Endothelial cell of umbilical vein (primary cell): Measurements from ENCODE around the gene FCGR3B. TPM values are rescaled to one million over a fixed set of nuclear protein-coding genes. Genes with fewer than 3 reads are reported as not detected.
"Not testable (repeated sequence)": the region's sequence is repeated elsewhere in the genome, so short reads cannot be mapped to it uniquely, and the experiment has no call there.

Experiments used
- BruUV-seq: library from RNA; stranded (reverse); fragments of 400-500 nt; replicated peaks from 2 replicates; lab custom pipeline; 2021; lab: Mats Ljungman, UMichigan
- CTCF ChIA-PET: fragments of 300-600, 350-600 bp; sonication (Branson Sonifier 250); formaldehyde crosslinking; loops from one replicate; lab custom pipeline; 2021; ENCODE audit warnings: antibody characterized with exemption, inconsistent platforms; lab: Charles Lee
- POLR2A ChIA-PET: fragments of 300-600, 350-600 bp; sonication (Branson Sonifier 250); formaldehyde crosslinking; loops from one replicate; lab custom pipeline; 2021; ENCODE audit warnings: antibody characterized with exemption, inconsistent platforms; lab: Charles Lee
- DNase-seq: peaks from one replicate; pipeline ENCODE4 v3.0.0-alpha.2; 2011; ENCODE audit warnings: low read depth, low spot score
- FAIRE-seq: peaks from 2 replicates; lab custom pipeline; 2011; peaks lifted over from hg19 to GRCh38; lab: Jason Lieb, UNC
- H2AFZ ChIP-seq: 2 replicates; pipeline ENCODE4 v1.6.0; 2012; ENCODE audit warnings: low read depth, low read length, control low read depth, inconsistent platforms
- H3K27ac ChIP-seq: 2 replicates; pipeline ENCODE4 v1.5.1; 2011; ENCODE audit warnings: low read depth, mild to moderate bottlenecking, control low read depth, low read length, moderate library complexity; ENCODE audit not compliant: insufficient read depth
- H3K27me3 ChIP-seq, 2 experiments: 2 replicates each; pipeline versions ENCODE4 v1.6.0 to v1.6.1; 2011; ENCODE audit warnings: low read length in 2 of 2, mixed read lengths in 1 of 2; ENCODE audit not compliant: control insufficient read depth in 2 of 2, insufficient read depth in 2 of 2
- H3K36me3 ChIP-seq, 2 experiments: 2 replicates in 1 of 2; 3 replicates in 1 of 2; pipeline ENCODE4 v1.5.1; 2011; ENCODE audit warnings: low read length in 2 of 2, mild to moderate bottlenecking in 1 of 2, moderate library complexity in 1 of 2; ENCODE audit not compliant: control insufficient read depth in 2 of 2, insufficient read depth in 2 of 2; ENCODE audit errors: extremely low read depth in 1 of 2
- H3K4me1 ChIP-seq: 3 replicates; pipeline ENCODE4 v1.5.1; 2011; ENCODE audit warnings: mild to moderate bottlenecking, low read length; ENCODE audit not compliant: control insufficient read depth, insufficient read depth; ENCODE audit errors: extremely low read depth
- H3K4me2 ChIP-seq: 2 replicates; pipeline ENCODE4 v1.6.1; 2011; ENCODE audit warnings: low read length, control low read depth, mixed read lengths; ENCODE audit not compliant: insufficient read depth
- H3K4me3 ChIP-seq, 3 experiments: fragments of 200-600 bp in 1 of 3; sonication (generic), shearing (Covaris generic) in 1 of 3; replicated peaks in 1 of 3; 2 replicates each; pipeline ENCODE4 v1.5.1; 2011 to 2016; ENCODE audit warnings: control low read depth in 3 of 3, low read length in 3 of 3, mild to moderate bottlenecking in 2 of 3, inconsistent platforms in 1 of 3, low read depth in 1 of 3, moderate library complexity in 1 of 3; ENCODE audit not compliant: insufficient read depth in 1 of 3
- H3K79me2 ChIP-seq: 2 replicates; pipeline ENCODE4 v1.6.0; 2012; ENCODE audit warnings: low read length, inconsistent platforms; ENCODE audit not compliant: control insufficient read depth, insufficient read depth
- H3K9ac ChIP-seq: replicated peaks from 2 replicates; pipeline ENCODE3; 2011; ENCODE audit warnings: low read length, control low read depth; ENCODE audit not compliant: insufficient read depth; ENCODE audit errors: extremely low read depth
- H3K9me1 ChIP-seq: replicated peaks from 3 replicates; pipeline ENCODE4 v1.6.0; 2011; ENCODE audit warnings: mild to moderate bottlenecking, low read length; ENCODE audit not compliant: control insufficient read depth, insufficient read depth; ENCODE audit errors: extremely low read depth
- H3K9me3 ChIP-seq: replicated peaks from 2 replicates; pipeline ENCODE4 v1.5.1; 2012; ENCODE audit warnings: low read length, inconsistent platforms; ENCODE audit not compliant: control insufficient read depth, insufficient read depth
- H4K20me1 ChIP-seq: replicated peaks from 2 replicates; pipeline ENCODE3; 2011; ENCODE audit warnings: mild to moderate bottlenecking, low read length; ENCODE audit not compliant: control insufficient read depth, insufficient read depth; ENCODE audit errors: extremely low read depth
- dilution Hi-C: fragments of 300-500 bp; cut with MboI; formaldehyde crosslinking; loops from one replicate; pipeline ENCODE4 v1.15.0; 2019; ENCODE audit warnings: low sequenced_read_pairs; ENCODE audit not compliant: extremely low pct_ligation_motif_present
- intact Hi-C: fragments of 100-400 bp; cut with micrococcal nuclease; formaldehyde crosslinking; loops from one replicate; pipeline ENCODE4 v1.10.0; 2022
- polyA plus RNA-seq, 4 experiments: library from polyadenylated mRNA; depleted of rRNA in 3 of 4; stranded (reverse) in 3 of 4; unstranded in 1 of 4; fragments of >200 nt; gene quantifications; 2 replicates each; pipeline versions ENCODE4 v1.2.1 to v1.2.3, GENCODE V29; 2011 to 2012; ENCODE audit warnings: missing spikeins in 1 of 4
- total RNA-seq: library from RNA; stranded (reverse); gene quantifications from 2 replicates; pipeline ENCODE4 v1.2.3, GENCODE V29; 2021

Gene FCGR3B
- total and polyA plus RNA-seq, 2 donors (not counting 3 experiments of a cell fraction or from before 2014, with no cell fraction given): not detected

GRCh38 chr1:161636976-161637375 lies 6.0 kb upstream of the FCGR3B start:
- H3K9ac ChIP-seq, H3K9me1 ChIP-seq, DNase-seq, POLR2A ChIA-PET, CTCF ChIA-PET, H3K27ac ChIP-seq, H3K4me2 ChIP-seq, H2AFZ ChIP-seq, H3K36me3 ChIP-seq, H3K79me2 ChIP-seq, H3K9me3 ChIP-seq, H3K4me3 ChIP-seq, BruUV-seq, FAIRE-seq, H3K4me1 ChIP-seq, H4K20me1 ChIP-seq, intact Hi-C loops, dilution Hi-C loops, H3K27me3 ChIP-seq: not testable (repeated sequence)

DNA sequence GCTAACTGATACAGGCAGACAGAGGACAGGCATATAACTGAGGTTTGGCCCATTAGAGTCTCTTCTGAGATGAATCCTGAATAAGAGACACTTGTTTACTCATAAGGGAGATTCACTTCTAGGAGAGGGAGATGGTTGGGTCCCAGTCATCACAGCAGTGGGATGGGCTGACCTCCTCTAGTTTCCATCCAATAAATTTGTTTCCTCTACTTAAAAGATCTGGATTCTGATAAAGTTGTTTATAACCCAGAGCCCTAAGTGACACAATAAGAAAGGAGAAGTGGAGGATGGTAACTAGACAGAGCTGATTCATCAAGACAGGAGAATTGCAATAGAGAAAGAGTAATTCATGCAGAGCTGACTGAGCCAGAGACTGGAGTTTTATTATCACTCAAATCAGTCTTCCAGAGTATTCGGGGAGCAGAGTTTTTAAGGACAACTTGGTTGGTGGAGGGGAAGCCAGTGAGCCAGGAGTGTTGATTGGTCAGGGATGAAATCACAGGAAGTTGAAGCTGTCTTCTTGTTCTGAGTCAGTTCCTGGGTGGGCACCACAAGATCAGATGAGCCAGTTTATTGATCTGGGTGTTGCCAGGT lies 5.3 kb upstream of the FCGR3B start:
- BruUV-seq, DNase-seq, H4K20me1 ChIP-seq, CTCF ChIA-PET, H3K79me2 ChIP-seq, H3K36me3 ChIP-seq, H3K27me3 ChIP-seq, H3K4me2 ChIP-seq, POLR2A ChIA-PET, H3K27ac ChIP-seq, H3K9ac ChIP-seq, H3K9me3 ChIP-seq, H3K4me3 ChIP-seq, H2AFZ ChIP-seq, FAIRE-seq, H3K9me1 ChIP-seq, H3K4me1 ChIP-seq, dilution Hi-C loops, intact Hi-C loops: not testable (repeated sequence)

DNA sequence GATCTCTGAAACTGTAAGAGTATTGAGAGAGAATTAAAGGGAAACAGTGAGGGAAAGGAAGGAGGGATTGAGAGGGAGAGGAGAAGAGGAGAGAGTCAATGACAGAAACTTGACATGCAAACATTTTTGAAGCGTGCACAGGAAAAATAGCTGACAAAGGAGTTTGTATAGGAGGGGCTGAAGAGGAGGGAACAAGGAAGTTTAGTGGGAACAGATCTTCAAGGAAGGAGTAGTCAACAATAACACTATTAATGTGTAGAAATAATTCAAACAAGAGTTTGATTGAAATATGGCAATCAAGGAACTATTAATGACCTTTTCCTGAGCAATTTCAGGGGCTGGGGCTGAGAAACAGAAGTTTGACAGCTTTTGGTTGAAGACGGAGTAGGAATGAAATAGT lies 4.0 kb upstream of the FCGR3B start:
- FAIRE-seq, H3K4me1 ChIP-seq, H3K9me1 ChIP-seq, H3K79me2 ChIP-seq, dilution Hi-C loops, H3K36me3 ChIP-seq, H3K4me2 ChIP-seq, POLR2A ChIA-PET, H2AFZ ChIP-seq, BruUV-seq, H3K27me3 ChIP-seq, H3K27ac ChIP-seq, H4K20me1 ChIP-seq, H3K9ac ChIP-seq, H3K9me3 ChIP-seq, intact Hi-C loops, H3K4me3 ChIP-seq, DNase-seq, CTCF ChIA-PET: not testable (repeated sequence)

- FAIRE-seq, intact Hi-C loops, H3K27me3 ChIP-seq, H2AFZ ChIP-seq, H3K27ac ChIP-seq, H3K4me3 ChIP-seq, dilution Hi-C loops, CTCF ChIA-PET, H3K4me1 ChIP-seq, H3K79me2 ChIP-seq, BruUV-seq, H3K9me3 ChIP-seq, H3K36me3 ChIP-seq, H3K9me1 ChIP-seq, POLR2A ChIA-PET, DNase-seq, H4K20me1 ChIP-seq, H3K9ac ChIP-seq, H3K4me2 ChIP-seq: not testable (repeated sequence)
Measured at GRCh38 chr1:161630128-161630742, 741 bp downstream of the FCGR3B start.
